Activated naive CD4-positive, alpha-beta T cell treated with anti-CD3 and anti-CD28 coated beads, Interleukin-2, amount 50 U/mL, for 24 hours (primary cell): ENCODE measurements around the gene TMEM147.

Source experiments
- H3K27ac Mint-ChIP-seq: one replicate; pipeline ENCODE4 v1.8.0; 2021; ENCODE audit warnings: mild to moderate bottlenecking, mixed read lengths
- H3K27me3 Mint-ChIP-seq: one replicate; pipeline ENCODE4 v1.8.0; 2021; ENCODE audit warnings: mixed read lengths
- H3K36me3 Mint-ChIP-seq: one replicate; pipeline ENCODE4 v1.8.0; 2021; ENCODE audit warnings: mixed read lengths
- H3K4me1 Mint-ChIP-seq: one replicate; pipeline ENCODE4 v1.8.0; 2021; ENCODE audit warnings: mixed read lengths
- H3K4me3 Mint-ChIP-seq: one replicate; pipeline ENCODE4 v1.8.0; 2021; ENCODE audit warnings: mild to moderate bottlenecking, mixed read lengths
- H3K9me3 Mint-ChIP-seq: one replicate; pipeline ENCODE4 v1.8.0; 2021; ENCODE audit warnings: mixed read lengths

TMEM147 gene

DNA sequence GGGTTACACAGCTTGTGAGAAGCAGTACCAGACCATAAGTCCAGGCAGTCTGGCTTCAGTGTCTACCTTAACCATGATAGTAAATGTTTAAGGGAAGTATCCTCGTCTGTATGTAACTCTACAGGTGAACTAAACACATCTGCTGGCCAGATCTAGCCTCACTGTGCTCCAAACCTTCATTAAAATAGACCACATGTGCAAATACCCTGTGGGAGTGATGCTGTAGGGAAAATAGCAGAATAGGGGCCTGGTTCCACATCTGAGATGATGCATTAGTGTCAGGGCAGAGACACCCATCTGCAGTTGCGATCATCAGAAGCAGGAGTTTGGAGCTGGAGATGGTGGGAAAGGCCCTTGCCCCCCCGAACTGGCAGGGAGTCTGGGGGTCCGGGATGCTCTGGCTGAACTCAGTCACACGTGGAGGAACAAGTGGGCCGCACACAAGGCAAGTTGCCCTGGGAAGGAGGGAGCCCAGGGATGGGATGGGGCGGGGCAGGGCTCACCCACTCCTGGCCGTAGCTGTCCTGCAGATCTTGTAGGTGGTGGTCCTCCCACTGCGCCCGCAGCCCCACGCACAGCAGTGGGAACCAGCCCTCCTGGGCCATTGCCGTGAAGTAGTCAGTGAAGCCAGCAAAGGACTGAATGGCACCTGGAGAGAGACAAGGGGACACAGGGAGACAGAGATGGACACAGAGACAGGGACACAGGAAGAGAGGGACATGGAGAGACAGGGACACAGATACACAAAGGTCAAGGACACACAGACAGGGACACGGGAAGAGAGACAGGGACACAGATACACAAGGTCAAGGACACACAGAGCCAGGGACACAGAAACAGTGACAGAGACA, 7.3 kb downstream of the TMEM147 start:
- H3K36me3 Mint-ChIP-seq, result peaks cover 10% of the 10 kb centered on the region
- no peak overlapping the region for H3K4me3 Mint-ChIP-seq
- no peak overlapping the region for H3K27ac Mint-ChIP-seq
- no peaks in the 10 kb centered on the region for H3K9me3 Mint-ChIP-seq
- H3K4me1 Mint-ChIP-seq, result peaks cover 17% of the 10 kb centered on the region
- H3K27me3 Mint-ChIP-seq, result peaks cover 3% of the 10 kb centered on the region

GRCh38 chr19:35553385-35554000, 8.1 kb downstream of the TMEM147 start:
- H3K27ac Mint-ChIP-seq, result no peak overlapping the region
- peaks cover 9% of the 10 kb centered on the region for H3K36me3 Mint-ChIP-seq
- no peaks in the 10 kb centered on the region for H3K9me3 Mint-ChIP-seq
- peaks cover 5% of the 10 kb centered on the region for H3K27me3 Mint-ChIP-seq
- no peak overlapping the region for H3K4me3 Mint-ChIP-seq
- H3K4me1 Mint-ChIP-seq, result peaks cover 14% of the 10 kb centered on the region

- no peak overlapping the region for H3K27ac Mint-ChIP-seq
- no peaks in the 10 kb centered on the region for H3K9me3 Mint-ChIP-seq
- peaks cover 5% of the 10 kb centered on the region for H3K36me3 Mint-ChIP-seq
- no peak overlapping the region for H3K4me3 Mint-ChIP-seq
- peaks cover 12% of the 10 kb centered on the region for H3K4me1 Mint-ChIP-seq
- H3K27me3 Mint-ChIP-seq, result peaks cover 6% of the 10 kb centered on the region
Observed at GRCh38 chr19:35554076-35554475, 8.7 kb downstream of the TMEM147 start.

DNA sequence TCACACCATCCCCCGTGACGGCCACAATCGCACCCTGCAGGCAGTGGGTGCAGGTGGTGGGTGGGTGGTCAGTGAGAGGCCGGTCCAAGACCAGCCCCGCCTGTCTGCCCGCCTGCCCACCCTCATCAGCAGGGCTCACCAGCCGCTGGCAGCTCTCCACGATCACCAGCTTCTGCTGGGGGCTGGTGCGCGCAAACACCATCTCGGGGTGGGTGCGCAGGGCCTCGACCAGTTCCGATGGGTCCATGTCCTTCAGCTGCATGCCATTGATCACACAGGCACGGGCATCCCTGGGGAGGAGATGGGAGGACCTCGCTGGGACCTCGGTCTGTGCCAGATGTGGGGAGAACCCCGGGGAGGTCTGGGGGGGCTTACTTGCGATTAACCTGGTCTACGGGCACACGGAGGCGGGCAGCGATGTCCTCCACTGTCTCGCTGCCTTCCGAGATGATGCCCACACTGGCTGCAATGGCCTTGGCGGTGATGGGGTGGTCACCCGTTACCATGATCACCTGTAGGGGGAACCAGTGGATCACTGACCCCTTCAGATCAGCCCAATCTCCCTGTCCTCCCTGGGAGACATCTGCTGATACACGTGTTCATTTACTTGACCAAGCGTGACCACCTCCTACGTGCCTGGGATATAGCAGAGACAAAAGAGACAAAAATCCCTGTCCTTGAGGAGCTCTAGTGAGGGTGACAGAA, 10.0 kb downstream of the TMEM147 start:
- H3K27me3 Mint-ChIP-seq, result peaks cover 13% of the 10 kb centered on the region
- no peak overlapping the region for H3K4me3 Mint-ChIP-seq
- H3K27ac Mint-ChIP-seq, result no peak overlapping the region
- H3K9me3 Mint-ChIP-seq, result no peaks in the 10 kb centered on the region
- H3K36me3 Mint-ChIP-seq, result peaks cover 3% of the 10 kb centered on the region
- peaks cover 9% of the 10 kb centered on the region for H3K4me1 Mint-ChIP-seq

DNA sequence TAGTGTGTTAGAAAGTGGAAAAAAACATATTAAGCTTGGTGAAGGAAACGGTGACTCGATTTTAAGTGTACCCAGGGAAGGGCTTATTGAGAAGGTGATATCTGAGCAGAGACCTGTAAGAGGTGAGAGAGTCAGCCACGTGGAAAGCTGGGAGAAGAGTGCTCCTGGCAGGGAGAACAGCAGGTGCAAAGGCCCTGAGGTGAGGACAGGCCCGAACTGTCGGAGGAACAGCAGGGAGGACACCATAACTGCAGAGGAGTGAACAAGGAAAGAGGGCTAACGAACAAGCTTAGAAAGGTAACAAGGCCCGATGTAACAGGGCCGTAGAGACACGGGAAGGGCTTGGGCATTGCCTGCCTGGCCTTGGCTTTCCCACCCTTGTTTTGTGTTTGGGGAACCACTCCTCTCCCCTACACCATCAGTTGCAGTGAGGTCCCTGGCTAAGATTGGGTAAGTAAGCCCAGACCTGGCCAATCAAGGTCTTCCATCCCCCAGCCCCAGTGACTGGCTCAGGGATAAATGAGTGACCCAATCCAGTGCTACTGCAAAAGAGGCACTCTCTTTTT, 10.7 kb downstream of the TMEM147 start:
- Mint-ChIP-seq H3K9me3 (no peaks in the 10 kb centered on the region), H3K4me1 (peaks cover 9% of the 10 kb centered on the region), H3K27ac (peak overlapping the region; percentile 71), H3K36me3 (no peaks in the 10 kb centered on the region), H3K4me3 (no peak overlapping the region), H3K27me3 (peaks cover 17% of the 10 kb centered on the region)

GRCh38 chr19:35556846-35557538, 11.6 kb downstream of the TMEM147 start:
- Mint-ChIP-seq H3K9me3 (no peaks in the 10 kb centered on the region), H3K36me3 (peaks cover under 1% of the 10 kb centered on the region), H3K27ac (no peak overlapping the region), H3K4me1 (peaks cover 9% of the 10 kb centered on the region), H3K4me3 (peak overlapping the region; percentile 80), H3K27me3 (peaks cover 24% of the 10 kb centered on the region)

DNA sequence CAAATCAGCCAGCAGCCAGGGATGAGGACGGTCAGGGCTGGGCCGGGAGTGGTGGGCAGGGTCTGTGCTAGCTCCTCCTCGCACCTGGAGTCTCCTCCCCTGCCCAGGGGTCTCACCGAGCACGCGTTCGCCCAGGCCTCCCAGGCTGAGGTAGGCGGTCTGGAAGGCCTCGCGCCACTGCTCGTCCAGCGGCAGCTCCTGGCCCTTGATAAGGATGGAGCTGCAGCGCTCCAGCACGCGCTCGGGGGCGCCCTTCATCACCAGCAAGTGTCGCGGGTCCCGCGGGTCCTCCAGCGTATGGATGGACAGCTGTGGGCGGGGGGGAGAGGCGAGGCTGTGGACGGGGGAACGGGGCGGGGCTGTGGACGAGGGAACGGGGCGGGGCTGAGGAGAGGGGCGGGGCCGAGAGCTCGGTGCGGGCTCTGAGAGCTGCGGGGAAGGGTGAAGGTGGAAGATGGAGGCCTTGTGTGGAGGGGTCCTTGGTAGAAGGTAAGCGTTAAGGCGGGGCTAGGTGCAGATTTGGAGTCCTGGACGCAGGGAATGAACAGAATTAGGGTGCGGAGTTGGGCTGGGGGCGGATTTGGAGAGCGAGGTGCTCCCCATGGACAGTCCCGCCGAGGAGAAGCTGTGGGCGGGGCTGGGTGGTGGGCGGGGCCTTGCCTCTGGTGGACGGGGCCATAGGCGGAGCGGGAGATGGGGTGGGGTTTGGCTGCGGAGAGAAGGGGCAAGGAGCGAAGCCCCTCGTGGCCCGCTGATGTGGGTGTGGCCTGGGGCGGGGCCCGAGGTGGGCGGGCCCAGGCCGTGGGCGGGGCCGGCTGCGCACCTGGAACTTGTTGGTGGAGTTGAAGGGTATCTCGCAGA, 12.3 kb downstream of the TMEM147 start:
- peaks cover 9% of the 10 kb centered on the region for H3K4me1 Mint-ChIP-seq
- H3K36me3 Mint-ChIP-seq, result peaks cover 2% of the 10 kb centered on the region
- peaks cover 30% of the 10 kb centered on the region for H3K27me3 Mint-ChIP-seq
- no peak overlapping the region for H3K27ac Mint-ChIP-seq
- H3K4me3 Mint-ChIP-seq, result peak overlapping the region; percentile 83
- no peaks in the 10 kb centered on the region for H3K9me3 Mint-ChIP-seq

GRCh38 chr19:35558400-35559280, 13.2 kb downstream of the TMEM147 start:
- Mint-ChIP-seq H3K4me3 (no peak overlapping the region), H3K27me3 (peaks cover 31% of the 10 kb centered on the region), H3K36me3 (peaks cover 2% of the 10 kb centered on the region), H3K27ac (no peak overlapping the region), H3K9me3 (no peaks in the 10 kb centered on the region), H3K4me1 (peaks cover 9% of the 10 kb centered on the region)

DNA sequence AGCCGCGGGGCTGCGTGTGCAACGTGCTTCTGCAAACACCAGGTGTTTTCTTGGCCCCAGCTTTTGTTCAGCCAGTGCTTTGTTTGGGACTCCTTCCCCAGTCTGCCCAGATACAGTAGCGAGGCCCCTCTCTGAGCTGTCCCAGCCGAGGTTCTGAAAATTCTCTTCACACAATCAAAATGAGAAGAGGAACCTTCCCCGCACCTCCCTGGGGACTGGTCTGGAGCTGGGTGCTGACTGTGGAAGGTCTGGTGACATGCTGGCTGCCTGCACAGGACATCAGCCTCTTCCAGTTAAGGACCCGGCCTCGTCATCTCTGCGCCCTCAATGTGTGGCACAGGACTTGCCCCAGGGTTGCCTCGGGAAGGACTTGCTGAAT, 13.8 kb downstream of the TMEM147 start:
- Mint-ChIP-seq H3K4me3 (no peak overlapping the region), H3K27me3 (peaks cover 34% of the 10 kb centered on the region), H3K9me3 (no peaks in the 10 kb centered on the region), H3K36me3 (peaks cover 2% of the 10 kb centered on the region), H3K27ac (peak overlapping the region; percentile 26), H3K4me1 (peaks cover 9% of the 10 kb centered on the region)

DNA sequence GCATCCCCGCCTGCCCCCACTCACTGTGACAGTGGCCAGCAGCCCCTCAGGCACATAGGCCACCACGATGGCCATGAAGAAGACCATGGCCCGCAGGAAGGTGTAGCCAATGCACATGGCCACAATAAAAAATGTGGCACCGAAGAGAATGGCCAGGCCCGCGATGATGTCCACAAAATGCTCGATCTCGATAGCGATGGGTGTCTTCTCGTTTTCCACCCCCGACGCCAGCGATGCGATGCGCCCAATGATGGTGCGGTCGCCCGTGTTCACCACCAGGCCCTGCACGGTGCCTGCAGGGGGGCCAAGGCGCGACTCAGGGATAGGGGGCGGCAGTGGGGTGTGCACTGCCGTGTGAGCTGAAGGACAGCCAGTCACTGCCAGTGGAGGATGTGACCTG, 14.4 kb downstream of the TMEM147 start:
- Mint-ChIP-seq H3K36me3 (peaks cover 2% of the 10 kb centered on the region), H3K27me3 (peaks cover 34% of the 10 kb centered on the region), H3K4me3 (no peak overlapping the region), H3K4me1 (peaks cover 9% of the 10 kb centered on the region), H3K9me3 (no peaks in the 10 kb centered on the region), H3K27ac (no peak overlapping the region)

- no peak overlapping the region for H3K27ac Mint-ChIP-seq
- H3K27me3 Mint-ChIP-seq, result peaks cover 34% of the 10 kb centered on the region
- no peaks in the 10 kb centered on the region for H3K9me3 Mint-ChIP-seq
- H3K4me1 Mint-ChIP-seq, result peaks cover 9% of the 10 kb centered on the region
- peaks cover 2% of the 10 kb centered on the region for H3K36me3 Mint-ChIP-seq
- H3K4me3 Mint-ChIP-seq, result no peak overlapping the region
Observed at GRCh38 chr19:35560271-35560670, 14.8 kb downstream of the TMEM147 start.

GRCh38 chr19:35560677-35561076, 15.3 kb downstream of the TMEM147 start:
- H3K4me1 Mint-ChIP-seq, result peaks cover 9% of the 10 kb centered on the region
- H3K9me3 Mint-ChIP-seq, result no peaks in the 10 kb centered on the region
- H3K36me3 Mint-ChIP-seq, result peaks cover 2% of the 10 kb centered on the region
- peaks cover 35% of the 10 kb centered on the region for H3K27me3 Mint-ChIP-seq
- H3K27ac Mint-ChIP-seq, result no peak overlapping the region
- H3K4me3 Mint-ChIP-seq, result no peak overlapping the region

DNA sequence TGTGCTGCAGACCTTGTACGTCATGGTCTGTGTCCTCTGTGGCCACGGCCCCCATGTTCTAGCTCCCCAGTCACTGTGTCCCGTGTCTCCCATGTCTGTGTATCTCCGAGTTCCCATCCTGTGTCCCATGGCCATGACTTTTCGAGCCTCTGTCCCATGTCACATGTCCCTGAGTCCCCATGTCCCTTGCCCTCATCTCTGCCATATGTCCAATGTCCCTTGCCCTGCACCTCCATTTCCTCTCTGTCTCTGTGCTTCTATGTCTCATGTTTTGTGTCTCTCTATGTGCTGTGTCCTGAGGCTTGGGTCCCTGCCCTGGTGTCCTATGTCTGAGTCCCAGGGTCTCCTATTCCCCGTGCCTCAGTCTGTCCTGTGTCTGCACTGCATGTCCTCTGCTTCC, 16.0 kb downstream of the TMEM147 start:
- H3K27ac Mint-ChIP-seq, result no peak overlapping the region
- peaks cover 9% of the 10 kb centered on the region for H3K4me1 Mint-ChIP-seq
- H3K36me3 Mint-ChIP-seq, result peaks cover 2% of the 10 kb centered on the region
- H3K9me3 Mint-ChIP-seq, result no peaks in the 10 kb centered on the region
- no peak overlapping the region for H3K4me3 Mint-ChIP-seq
- H3K27me3 Mint-ChIP-seq, result peaks cover 35% of the 10 kb centered on the region

- Mint-ChIP-seq H3K4me3 (no peak overlapping the region), H3K27me3 (peaks cover 36% of the 10 kb centered on the region), H3K9me3 (no peaks in the 10 kb centered on the region), H3K27ac (no peak overlapping the region), H3K36me3 (peaks cover 2% of the 10 kb centered on the region), H3K4me1 (peaks cover 5% of the 10 kb centered on the region)
Observed at GRCh38 chr19:35562336-35562735, 16.9 kb downstream of the TMEM147 start.
